VCaP (cell line): ENCODE data around the gene CD74.
A peak's percentile ranks its signal among the peaks of the same experiment; 100 is the strongest.

ENCODE experiments used
- H3K27ac ChIP-seq: fragments of 450-650 bp; 2 replicates; pipeline ENCODE4 v1.5.1; 2017
- TF ChIP-seq, protein P1 (sequence below): fragments of 450-650 bp; conservative IDR thresholded peaks from 2 replicates; pipeline ENCODE4 v1.5.1; 2017; ENCODE audit warnings: mild to moderate bottlenecking, moderate library complexity

CD74 gene

DNA sequence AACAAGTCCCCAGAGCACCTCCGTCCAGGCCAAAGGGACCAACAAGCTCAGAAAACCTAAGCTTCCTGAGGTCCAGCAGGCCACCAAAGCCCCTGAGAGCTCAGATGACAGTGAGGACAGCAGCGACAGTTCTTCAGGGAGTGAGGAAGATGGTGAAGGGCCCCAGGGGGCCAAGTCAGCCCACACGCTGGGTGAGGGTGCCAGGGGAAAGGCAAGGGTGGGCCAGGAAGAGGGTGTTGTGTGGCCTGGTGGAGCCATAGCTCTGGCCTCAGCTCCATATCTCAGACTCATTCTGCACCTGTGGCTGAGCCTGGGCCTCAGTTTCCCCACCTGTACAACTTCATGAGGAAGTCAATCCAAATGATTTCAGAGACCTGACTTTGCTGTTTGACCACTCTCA is 20.7 kb downstream of the CD74 start:
- no peak overlapping the region for H3K27ac ChIP-seq
- TF ChIP-seq, protein P1, sequence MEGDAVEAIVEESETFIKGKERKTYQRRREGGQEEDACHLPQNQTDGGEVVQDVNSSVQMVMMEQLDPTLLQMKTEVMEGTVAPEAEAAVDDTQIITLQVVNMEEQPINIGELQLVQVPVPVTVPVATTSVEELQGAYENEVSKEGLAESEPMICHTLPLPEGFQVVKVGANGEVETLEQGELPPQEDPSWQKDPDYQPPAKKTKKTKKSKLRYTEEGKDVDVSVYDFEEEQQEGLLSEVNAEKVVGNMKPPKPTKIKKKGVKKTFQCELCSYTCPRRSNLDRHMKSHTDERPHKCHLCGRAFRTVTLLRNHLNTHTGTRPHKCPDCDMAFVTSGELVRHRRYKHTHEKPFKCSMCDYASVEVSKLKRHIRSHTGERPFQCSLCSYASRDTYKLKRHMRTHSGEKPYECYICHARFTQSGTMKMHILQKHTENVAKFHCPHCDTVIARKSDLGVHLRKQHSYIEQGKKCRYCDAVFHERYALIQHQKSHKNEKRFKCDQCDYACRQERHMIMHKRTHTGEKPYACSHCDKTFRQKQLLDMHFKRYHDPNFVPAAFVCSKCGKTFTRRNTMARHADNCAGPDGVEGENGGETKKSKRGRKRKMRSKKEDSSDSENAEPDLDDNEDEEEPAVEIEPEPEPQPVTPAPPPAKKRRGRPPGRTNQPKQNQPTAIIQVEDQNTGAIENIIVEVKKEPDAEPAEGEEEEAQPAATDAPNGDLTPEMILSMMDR = no peak

DNA sequence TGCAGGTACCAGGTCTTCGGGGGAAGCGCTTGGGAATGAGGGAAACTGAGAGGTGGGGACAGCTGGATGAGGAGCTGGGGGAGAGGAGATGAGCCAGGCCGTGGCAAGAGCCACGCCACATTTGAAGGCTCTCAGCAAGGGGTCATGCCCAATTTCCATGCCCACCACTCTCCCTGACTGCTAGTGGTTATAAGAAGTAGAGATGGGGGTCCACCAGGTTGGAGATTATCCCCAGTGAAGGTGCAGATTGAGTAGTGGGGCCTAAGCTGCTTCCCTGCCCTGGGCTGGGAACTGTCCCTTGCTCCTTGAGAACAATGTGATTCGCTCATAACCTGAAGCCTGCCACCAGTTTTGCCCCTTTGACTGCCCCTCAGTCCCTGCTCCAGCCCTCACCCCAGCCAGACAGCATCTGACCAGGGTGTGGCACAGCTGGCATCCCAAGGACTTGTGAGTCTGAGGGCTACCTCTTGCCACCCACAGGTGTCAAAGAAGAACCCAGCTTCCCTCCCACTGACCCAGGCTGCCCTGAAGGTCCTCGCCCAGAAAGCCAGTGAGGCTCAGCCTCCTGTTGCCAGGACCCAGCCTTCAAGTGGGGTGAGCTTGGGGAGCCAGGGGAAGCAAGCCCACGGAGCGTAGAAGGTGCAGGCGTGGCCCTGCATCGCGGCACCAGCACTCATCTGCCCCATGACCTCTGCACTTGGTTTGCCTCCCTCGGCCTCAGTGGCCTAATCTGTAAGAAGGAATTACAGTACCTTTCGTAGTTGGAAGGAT is 21.5 kb downstream of the CD74 start:
- TF ChIP-seq, protein P1 = no peak
- H3K27ac ChIP-seq = no peak overlapping the region

DNA sequence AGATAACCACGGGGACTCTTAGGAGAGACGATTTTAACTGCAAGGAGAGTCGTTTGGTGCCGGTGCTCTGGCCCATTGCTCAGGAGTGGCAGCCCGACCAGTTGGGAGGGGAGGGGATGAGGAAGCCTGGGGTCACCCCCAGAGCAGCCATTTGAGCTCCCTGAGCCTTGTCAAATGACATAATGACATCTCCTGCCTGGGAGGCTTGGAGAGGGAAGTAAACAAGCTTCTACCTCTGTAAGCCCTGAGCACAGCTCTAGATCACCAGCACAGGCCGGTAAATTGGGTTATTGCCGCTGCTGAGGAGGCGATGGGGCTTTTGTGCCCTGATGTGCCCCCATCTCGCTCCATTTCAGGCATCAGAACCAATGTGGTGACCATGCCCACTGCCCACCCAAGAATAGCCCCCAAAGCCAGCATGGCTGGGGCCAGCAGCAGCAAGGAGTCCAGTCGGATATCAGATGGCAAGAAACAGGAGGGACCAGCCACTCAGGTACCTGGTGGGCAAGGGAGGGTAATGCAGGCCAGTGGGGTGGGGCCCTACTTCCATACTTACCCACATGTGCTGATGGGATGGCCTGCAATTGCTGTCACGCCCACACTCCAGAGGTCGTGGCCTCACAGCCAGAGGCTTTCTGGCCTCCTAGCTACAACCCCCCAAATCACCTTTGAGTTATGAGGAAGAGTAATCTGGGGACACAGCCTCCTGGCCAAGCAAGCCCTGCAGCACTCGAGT is 23.0 kb downstream of the CD74 start:
- TF ChIP-seq, protein P1 = no peak

DNA sequence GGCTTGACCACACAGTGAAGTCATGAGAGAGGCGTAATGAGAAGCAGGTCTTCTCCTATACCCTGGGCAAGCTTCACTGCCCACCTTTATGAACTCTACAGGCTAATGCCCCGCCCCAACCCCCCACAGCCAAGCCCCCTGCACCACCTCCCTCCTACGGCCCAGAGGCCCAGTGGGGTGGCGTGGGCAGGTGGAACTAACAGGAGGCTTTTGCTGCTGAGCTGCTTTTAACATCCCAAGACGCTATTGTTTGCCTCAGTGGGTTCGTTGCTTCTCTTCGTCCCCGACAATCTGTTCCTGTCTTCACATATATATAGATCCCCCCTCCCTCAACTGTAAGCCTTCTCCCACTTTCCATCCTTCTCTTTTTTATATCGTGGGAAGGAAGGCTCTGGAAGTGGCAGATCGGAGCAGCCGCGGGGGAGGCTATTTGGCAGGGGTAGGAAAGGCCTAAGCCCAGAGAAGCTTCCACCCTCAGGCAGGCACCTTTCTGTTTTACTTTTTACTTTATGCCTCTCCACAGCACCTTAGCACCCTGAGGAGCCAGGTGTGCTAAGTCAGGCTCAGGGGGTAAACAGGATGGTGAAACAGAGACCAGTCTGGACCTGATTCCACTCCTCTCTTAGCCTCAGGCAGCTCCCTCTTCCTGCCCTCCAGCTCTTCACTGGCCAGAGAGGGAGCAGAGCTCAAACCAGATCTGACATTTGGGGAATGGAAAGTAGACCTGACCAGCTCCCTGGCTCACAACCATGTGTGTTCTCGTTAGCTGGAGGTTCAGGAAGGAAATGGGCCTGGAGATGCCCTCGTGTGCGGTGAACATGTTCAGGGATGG is 26.5 kb downstream of the CD74 start:
- TF ChIP-seq, protein P1 = no peak
- peak overlapping the region; percentile 80 for H3K27ac ChIP-seq

More for the DNA sequence above, 23.0 kb downstream of the CD74 start:
- H3K27ac ChIP-seq = no peak overlapping the region

DNA sequence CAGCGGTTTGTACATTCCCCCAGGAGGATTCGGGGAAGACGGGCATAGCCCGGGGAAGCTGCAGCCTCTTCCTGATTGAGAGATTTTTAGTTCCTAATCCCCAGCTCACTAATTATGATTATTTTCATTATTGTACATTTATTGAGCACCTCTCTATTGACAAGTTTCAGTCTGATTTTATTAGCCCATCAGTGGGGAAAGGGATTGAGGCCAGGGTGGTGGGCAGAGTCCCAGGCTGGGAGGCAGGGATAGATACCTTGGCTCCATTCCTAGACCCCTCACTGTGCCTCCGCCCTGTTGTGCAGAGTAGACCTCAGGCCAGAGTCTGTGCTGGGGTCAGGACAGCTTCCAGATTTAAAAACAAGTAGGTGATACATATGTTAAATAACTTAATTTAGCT is 28.0 kb downstream of the CD74 start:
- H3K27ac ChIP-seq = peak overlapping the region; percentile 80; the same call in 1 of the 2 replicates
- TF ChIP-seq, protein P1 = no peak

DNA sequence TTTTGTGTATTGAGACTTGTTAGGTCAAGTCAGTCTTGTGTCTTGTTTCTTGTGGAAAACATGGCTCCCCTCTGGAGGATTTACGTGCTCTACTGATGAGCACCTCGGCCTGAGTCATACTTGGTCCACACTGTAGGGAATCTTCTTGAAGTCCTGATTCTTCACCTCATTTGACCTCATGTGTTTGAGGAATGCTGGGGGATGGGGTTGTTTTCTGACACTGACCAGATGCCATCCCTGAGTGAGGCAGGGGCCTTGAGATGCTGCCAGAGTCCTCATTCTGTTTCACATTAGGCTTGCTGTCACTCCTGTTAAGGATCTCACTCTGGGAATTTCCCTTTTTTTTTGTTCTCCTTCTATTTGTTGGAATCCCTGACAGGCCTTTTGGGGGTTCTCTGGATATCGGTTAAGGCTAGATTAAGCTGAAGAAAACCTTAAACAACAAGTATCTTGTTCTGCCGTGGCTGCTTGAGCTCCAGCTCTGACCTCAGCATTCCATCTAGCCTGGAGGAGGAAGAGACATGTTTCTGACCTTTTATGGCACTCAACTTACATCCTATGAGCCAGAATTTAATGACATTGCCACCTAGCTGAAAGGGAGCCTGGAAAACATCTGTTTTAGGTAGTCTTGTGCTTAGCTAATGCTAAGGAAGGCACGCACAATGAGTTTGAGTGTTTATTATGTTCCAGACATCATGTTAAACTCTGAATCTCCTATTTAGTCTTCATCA is 34.6 kb downstream of the CD74 start:
- H3K27ac ChIP-seq = no peak overlapping the region
- TF ChIP-seq, protein P1 = no peak
